AG09319 (cell line): ENCODE measurements around the gene TPX2.

Source experiments
- DNase-seq: peaks from one replicate; pipeline ENCODE4 v3.0.0-alpha.2; 2010; ENCODE audit warnings: low read depth; ENCODE audit errors: extremely low read depth
- CTCF ChIP-seq: IDR thresholded peaks from 2 replicates; pipeline ENCODE4 v1.5.1; 2011; ENCODE audit warnings: low read depth, mild to moderate bottlenecking, inconsistent platforms, low read length, moderate library complexity

Gene TPX2

GRCh38 chr20:31738729-31739549, at the start of gene TPX2:
TPX2 (plus strand) TSS chr20:31739290; CDS start chr20:31757477, 18,187 bp downstream.
- DNase-seq, result peak; percentile 90
- TF ChIP-seq CTCF, result no peak; the same call in none of the 2 replicates

- no peak for DNase-seq
- no peak for TF ChIP-seq CTCF
Measured at GRCh38 chr20:31690124-31690666, 48.9 kb upstream of the TPX2 start.

GRCh38 chr20:31691646-31692275, 47.3 kb upstream of the TPX2 start:
- TF ChIP-seq CTCF, result no peak
- no peak for DNase-seq

- DNase-seq, result no peak
- TF ChIP-seq CTCF, result no peak
Measured at GRCh38 chr20:31693402-31693801, 45.7 kb upstream of the TPX2 start.

GRCh38 chr20:31693987-31694661, 45.0 kb upstream of the TPX2 start:
- DNase-seq, result no peak
- TF ChIP-seq CTCF, result no peak

- no peak for DNase-seq
- TF ChIP-seq CTCF, result no peak
Measured at GRCh38 chr20:31694842-31695593, 44.1 kb upstream of the TPX2 start.
